ENCODE results near the gene ACOT12. TPM values are rescaled to one million over a fixed set of nuclear protein-coding genes. Genes with fewer than 3 reads are reported as not detected.
A peak's percentile ranks its signal among the peaks of the same experiment; 100 is the strongest.

ACOT12 gene
- total RNA-seq, 1 experiment from 2014 or later, result not detected

DNA sequence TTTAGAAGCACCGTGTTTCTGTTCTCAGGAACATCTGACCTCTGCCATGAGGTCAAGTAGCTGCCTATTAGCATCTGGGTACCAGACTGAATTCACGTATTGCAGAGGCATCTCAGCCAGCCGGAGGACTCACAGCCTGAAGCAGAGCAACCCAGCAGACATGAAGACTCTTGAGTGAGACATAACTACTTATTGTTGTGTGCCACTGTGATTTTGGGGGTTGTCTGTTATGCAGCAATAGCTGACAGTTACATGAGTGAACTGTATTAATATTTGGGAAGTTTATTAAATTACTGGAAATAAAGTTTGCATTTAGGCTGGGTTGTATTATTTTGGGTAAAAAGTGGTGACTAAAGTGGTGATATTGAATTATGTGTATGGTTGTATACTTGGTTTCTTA is 1.3 kb upstream of the ACOT12 start:
- H3K27me3 Mint-ChIP-seq (ENCODE audit: low read depth), result peaks cover 41% of the 10 kb centered on the region
- POLR2A ChIA-PET, result no interaction called here
- H3K27ac Mint-ChIP-seq, result no peak overlapping the region

DNA sequence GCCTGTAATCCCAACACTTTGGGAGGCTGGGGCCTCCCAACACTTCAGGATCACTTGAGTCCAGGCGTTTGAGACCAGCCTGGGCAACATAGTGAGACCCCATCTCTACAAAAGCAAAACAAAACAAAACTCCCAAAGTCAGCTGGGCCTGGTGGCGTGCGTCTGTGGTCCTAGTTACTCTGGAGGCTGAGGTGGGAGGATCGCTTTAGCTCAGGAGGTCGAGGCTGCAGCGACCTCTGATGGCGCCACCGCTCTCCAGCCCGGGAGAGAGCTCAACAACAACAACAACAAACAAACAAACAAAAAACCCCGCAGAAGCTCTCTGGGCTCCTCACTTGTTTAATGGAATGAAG is 528 bp downstream of the ACOT12 start:
- DNase-seq (ENCODE audit: low spot score), result no peak

More for the DNA sequence above, 1.3 kb upstream of the ACOT12 start:
- CTCF ChIA-PET, result interaction anchor here (0.8 to 2.4 kb wide), 4 partner anchors 30 to 835 kb away, joined by 3 to 12 read pairs (median 4); partner anchors contain the start of gene ZCCHC9
- ATAC-seq (no peak), DNase-seq (ENCODE audit: low spot score) (no peak)
- H3K4me1 Mint-ChIP-seq, result no peaks in the 10 kb centered on the region
- no peak overlapping the region for H3K4me3 Mint-ChIP-seq
- H3K9me3 Mint-ChIP-seq, result peaks cover 6% of the 10 kb centered on the region
- no peaks in the 10 kb centered on the region for H3K36me3 Mint-ChIP-seq
- TF ChIP-seq HMGA2 (CRISPR knock-in tag; IDR thresholded peaks at IDR 0.05) (no peak), JUN (CRISPR knock-in tag; IDR thresholded peaks at IDR 0.05) (no peak), ZNF317 (CRISPR knock-in tag; IDR thresholded peaks at IDR 0.05; ENCODE audit: borderline replicate concordance, low read depth) (no peak), GRHL2 (CRISPR knock-in tag; IDR thresholded peaks at IDR 0.05; ENCODE audit: insufficient replicate concordance, severe bottlenecking) (no peak), SMAD4 (CRISPR knock-in tag; IDR thresholded peaks at IDR 0.05) (no peak), EMX1 (CRISPR knock-in tag; IDR thresholded peaks at IDR 0.05) (no peak)
- TF ChIP-seq, protein P1, sequence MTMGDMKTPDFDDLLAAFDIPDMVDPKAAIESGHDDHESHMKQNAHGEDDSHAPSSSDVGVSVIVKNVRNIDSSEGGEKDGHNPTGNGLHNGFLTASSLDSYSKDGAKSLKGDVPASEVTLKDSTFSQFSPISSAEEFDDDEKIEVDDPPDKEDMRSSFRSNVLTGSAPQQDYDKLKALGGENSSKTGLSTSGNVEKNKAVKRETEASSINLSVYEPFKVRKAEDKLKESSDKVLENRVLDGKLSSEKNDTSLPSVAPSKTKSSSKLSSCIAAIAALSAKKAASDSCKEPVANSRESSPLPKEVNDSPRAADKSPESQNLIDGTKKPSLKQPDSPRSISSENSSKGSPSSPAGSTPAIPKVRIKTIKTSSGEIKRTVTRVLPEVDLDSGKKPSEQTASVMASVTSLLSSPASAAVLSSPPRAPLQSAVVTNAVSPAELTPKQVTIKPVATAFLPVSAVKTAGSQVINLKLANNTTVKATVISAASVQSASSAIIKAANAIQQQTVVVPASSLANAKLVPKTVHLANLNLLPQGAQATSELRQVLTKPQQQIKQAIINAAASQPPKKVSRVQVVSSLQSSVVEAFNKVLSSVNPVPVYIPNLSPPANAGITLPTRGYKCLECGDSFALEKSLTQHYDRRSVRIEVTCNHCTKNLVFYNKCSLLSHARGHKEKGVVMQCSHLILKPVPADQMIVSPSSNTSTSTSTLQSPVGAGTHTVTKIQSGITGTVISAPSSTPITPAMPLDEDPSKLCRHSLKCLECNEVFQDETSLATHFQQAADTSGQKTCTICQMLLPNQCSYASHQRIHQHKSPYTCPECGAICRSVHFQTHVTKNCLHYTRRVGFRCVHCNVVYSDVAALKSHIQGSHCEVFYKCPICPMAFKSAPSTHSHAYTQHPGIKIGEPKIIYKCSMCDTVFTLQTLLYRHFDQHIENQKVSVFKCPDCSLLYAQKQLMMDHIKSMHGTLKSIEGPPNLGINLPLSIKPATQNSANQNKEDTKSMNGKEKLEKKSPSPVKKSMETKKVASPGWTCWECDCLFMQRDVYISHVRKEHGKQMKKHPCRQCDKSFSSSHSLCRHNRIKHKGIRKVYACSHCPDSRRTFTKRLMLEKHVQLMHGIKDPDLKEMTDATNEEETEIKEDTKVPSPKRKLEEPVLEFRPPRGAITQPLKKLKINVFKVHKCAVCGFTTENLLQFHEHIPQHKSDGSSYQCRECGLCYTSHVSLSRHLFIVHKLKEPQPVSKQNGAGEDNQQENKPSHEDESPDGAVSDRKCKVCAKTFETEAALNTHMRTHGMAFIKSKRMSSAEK (CRISPR knock-in tag; IDR thresholded peaks at IDR 0.05; ENCODE audit: borderline replicate concordance), result no peak

DNA sequence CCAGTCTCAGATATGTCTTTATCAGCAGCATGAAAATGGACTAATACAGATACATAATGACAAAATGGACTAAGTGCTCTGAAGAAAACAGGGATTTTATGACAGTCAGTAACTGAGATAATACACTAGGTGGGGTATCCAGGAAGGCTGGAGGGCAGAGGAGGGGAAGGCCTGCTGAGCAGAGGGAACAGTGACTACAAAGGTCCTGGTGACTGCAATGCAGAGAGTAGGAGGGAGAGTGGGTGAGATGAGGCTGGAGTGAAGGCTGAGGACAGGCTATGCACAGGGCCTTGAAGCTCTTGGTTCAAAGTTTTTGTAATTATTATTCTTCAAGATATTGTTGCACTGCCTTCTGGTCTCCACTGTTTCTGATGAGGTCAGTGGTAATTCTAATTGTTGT is 4.9 kb downstream of the ACOT12 start:
- Mint-ChIP-seq H3K36me3 (no peaks in the 10 kb centered on the region), H3K27me3 (ENCODE audit: low read depth) (peaks cover 23% of the 10 kb centered on the region), H3K27ac (no peak overlapping the region), H3K9me3 (no peaks in the 10 kb centered on the region), H3K4me3 (no peak overlapping the region), H3K4me1 (no peaks in the 10 kb centered on the region)
- ChIA-PET POLR2A (no interaction called here), CTCF (no interaction called here)
- peak; percentile 43; the same call in 1 of the 2 replicates for ATAC-seq
- TF ChIP-seq, protein P1 (CRISPR knock-in tag; IDR thresholded peaks at IDR 0.05; ENCODE audit: borderline replicate concordance), result no peak
- no peak for TF ChIP-seq ZNF219 (CRISPR knock-in tag; IDR thresholded peaks at IDR 0.05; ENCODE audit: borderline replicate concordance)
- TF ChIP-seq TEAD4 (CRISPR knock-in tag; IDR thresholded peaks at IDR 0.05), result no peak
- no peak for TF ChIP-seq ZNF423 (CRISPR knock-in tag; IDR thresholded peaks at IDR 0.05)
- TF ChIP-seq, protein P2, sequence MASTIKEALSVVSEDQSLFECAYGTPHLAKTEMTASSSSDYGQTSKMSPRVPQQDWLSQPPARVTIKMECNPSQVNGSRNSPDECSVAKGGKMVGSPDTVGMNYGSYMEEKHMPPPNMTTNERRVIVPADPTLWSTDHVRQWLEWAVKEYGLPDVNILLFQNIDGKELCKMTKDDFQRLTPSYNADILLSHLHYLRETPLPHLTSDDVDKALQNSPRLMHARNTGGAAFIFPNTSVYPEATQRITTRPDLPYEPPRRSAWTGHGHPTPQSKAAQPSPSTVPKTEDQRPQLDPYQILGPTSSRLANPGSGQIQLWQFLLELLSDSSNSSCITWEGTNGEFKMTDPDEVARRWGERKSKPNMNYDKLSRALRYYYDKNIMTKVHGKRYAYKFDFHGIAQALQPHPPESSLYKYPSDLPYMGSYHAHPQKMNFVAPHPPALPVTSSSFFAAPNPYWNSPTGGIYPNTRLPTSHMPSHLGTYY (CRISPR knock-in tag; IDR thresholded peaks at IDR 0.05), result no peak
- no peak for TF ChIP-seq GTF2I (CRISPR knock-in tag; conservative IDR thresholded peaks at IDR 0.05)
- TF ChIP-seq, protein P3, sequence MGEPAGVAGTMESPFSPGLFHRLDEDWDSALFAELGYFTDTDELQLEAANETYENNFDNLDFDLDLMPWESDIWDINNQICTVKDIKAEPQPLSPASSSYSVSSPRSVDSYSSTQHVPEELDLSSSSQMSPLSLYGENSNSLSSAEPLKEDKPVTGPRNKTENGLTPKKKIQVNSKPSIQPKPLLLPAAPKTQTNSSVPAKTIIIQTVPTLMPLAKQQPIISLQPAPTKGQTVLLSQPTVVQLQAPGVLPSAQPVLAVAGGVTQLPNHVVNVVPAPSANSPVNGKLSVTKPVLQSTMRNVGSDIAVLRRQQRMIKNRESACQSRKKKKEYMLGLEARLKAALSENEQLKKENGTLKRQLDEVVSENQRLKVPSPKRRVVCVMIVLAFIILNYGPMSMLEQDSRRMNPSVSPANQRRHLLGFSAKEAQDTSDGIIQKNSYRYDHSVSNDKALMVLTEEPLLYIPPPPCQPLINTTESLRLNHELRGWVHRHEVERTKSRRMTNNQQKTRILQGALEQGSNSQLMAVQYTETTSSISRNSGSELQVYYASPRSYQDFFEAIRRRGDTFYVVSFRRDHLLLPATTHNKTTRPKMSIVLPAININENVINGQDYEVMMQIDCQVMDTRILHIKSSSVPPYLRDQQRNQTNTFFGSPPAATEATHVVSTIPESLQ (CRISPR knock-in tag; IDR thresholded peaks at IDR 0.05), result no peak
- no peak for DNase-seq (ENCODE audit: low spot score)

More for the DNA sequence above, 528 bp downstream of the ACOT12 start:
- Mint-ChIP-seq H3K4me1 (no peaks in the 10 kb centered on the region), H3K4me3 (peak overlapping the region; percentile 73), H3K9me3 (peaks cover 6% of the 10 kb centered on the region), H3K27me3 (ENCODE audit: low read depth) (peaks cover 41% of the 10 kb centered on the region), H3K27ac (no peak overlapping the region), H3K36me3 (no peaks in the 10 kb centered on the region)
- ChIA-PET CTCF (interaction anchor here (0.6 to 2.4 kb wide), 12 partner anchors 9 to 772 kb away, joined by 3 to 12 read pairs (median 4); partner anchors contain the start of genes CKMT2 and ZCCHC9), POLR2A (interaction anchor here (0.9 to 1.5 kb wide), 2 partner anchors 8 to 885 kb away, joined by 3 to 4 read pairs; partner anchors contain the start of gene RPS23)
- ATAC-seq, result no peak
- TF ChIP-seq GTF2I (CRISPR knock-in tag; conservative IDR thresholded peaks at IDR 0.05) (peak; percentile 89), ZNF121 (CRISPR knock-in tag; IDR thresholded peaks at IDR 0.05) (peak; percentile 88), FOXP1 (CRISPR knock-in tag; IDR thresholded peaks at IDR 0.05; ENCODE audit: borderline replicate concordance) (peak; percentile 62; the same call in 1 of the 2 replicates), CBFB (CRISPR knock-in tag; IDR thresholded peaks at IDR 0.05; ENCODE audit: low read depth) (no peak), EMX1 (CRISPR knock-in tag; IDR thresholded peaks at IDR 0.05) (no peak), NR3C1 (CRISPR knock-in tag; conservative IDR thresholded peaks at IDR 0.05; ENCODE audit: low read depth) (no peak)
- TF ChIP-seq, protein P4, sequence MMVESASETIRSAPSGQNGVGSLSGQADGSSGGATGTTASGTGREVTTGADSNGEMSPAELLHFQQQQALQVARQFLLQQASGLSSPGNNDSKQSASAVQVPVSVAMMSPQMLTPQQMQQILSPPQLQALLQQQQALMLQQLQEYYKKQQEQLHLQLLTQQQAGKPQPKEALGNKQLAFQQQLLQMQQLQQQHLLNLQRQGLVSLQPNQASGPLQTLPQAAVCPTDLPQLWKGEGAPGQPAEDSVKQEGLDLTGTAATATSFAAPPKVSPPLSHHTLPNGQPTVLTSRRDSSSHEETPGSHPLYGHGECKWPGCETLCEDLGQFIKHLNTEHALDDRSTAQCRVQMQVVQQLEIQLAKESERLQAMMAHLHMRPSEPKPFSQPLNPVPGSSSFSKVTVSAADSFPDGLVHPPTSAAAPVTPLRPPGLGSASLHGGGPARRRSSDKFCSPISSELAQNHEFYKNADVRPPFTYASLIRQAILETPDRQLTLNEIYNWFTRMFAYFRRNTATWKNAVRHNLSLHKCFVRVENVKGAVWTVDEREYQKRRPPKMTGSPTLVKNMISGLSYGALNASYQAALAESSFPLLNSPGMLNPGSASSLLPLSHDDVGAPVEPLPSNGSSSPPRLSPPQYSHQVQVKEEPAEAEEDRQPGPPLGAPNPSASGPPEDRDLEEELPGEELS (CRISPR knock-in tag; IDR thresholded peaks at IDR 0.05), result peak; percentile 68; the same call in 1 of the 2 replicates
